ENCODE measurements around the gene ADAMTSL2.
A peak's percentile ranks its signal among the peaks of the same experiment; 100 is the strongest.

Gene ADAMTSL2

DNA sequence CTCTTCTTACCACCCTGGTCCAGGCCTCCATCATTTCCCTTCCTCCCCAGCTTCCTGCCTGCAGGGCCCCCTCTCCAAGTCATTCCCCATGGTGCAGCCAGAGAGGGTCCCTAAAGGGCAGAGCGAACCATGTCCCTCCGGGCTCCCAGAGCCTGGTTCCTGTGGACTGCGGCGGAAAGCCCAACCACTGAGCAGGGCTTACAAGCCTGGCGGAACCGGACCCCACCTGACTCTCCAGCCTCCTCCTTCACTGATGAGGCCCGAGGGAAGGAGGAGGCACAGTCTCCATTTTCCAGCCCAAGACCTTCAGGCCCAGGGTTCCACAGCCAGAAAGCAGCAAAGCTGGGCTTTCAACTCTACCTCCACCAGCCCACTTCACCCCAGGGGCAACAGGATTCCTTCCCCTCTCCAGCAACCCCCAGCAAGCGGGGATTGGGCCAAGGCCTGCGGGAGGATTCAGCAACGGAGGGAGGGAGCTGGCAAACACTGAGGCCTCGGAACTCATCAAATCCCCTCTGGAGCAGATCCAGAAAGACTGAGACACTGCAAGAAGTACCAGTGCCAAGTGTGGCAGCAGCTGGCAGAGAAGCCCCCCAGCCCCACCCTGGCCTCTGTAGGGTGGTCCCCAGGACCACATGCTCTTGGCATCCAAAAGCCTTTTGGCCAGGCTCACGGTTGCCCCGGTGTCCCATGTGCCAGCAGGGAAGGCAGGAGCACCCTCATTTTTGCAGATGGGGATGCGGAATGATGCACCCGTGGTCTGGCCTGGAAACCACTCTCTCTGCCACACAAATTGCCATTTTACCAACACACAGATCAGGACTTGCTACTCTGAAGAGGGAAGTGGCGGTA is 71.6 kb downstream of the ADAMTSL2 start:
- peak; percentile 36 for DNase-seq (ENCODE audit: low read depth, low spot score)

DNA sequence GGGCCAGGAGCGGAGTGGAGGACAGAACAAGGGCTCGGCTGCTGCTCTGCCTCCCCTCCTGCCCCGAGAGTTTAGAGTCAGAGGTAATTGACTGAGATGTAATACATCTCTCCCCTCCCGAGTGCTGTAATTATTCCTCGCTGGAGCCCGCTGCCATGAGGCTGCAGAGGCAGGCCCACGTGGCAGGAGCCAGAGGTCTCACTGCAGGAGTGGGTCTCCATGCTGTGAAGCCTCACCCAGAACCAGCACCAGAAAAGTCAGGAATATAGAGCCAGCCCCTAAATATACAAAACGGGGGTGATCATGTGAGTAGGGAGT is 72.2 kb downstream of the ADAMTSL2 start:
- DNase-seq (ENCODE audit: low read depth, low spot score) = no peak

GRCh38 chr9:133607381-133607780 is 72.9 kb downstream of the ADAMTSL2 start:
- no peak for DNase-seq (ENCODE audit: low read depth, low spot score)

DNA sequence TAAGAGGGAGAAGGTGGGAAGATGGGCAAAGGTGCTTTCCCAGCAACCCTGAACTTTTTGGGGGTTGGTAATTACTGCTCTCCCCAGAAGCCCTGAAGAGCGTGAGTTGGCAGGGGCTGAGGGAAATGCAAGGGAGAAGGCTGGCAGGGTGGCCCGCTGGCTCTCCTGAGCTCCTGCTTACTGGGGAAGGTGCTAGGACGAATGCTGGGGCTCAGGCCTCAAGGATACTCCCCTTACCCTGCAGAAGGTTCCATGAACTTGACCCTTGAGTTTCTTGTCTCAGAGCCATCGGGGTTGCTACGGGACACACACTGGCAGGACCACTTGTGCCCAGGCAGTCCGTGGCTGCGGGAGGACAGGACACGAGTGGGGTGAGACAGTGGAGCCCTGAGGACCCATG is 73.5 kb downstream of the ADAMTSL2 start:
- no peak for DNase-seq (ENCODE audit: low read depth, low spot score)

GRCh38 chr9:133608382-133608781 is 73.9 kb downstream of the ADAMTSL2 start:
- no peak for DNase-seq (ENCODE audit: low read depth, low spot score)

GRCh38 chr9:133608889-133609288 is 74.4 kb downstream of the ADAMTSL2 start:
- no peak for DNase-seq (ENCODE audit: low read depth, low spot score)

- peak; percentile 61 for DNase-seq (ENCODE audit: low read depth, low spot score)
Observed at GRCh38 chr9:133609311-133610098, 75.0 kb downstream of the ADAMTSL2 start, which contains the start of gene FAM163B. FAM163B (minus strand) TSS chr9:133609389; CDS start chr9:133580223, 29,166 bp downstream.

GRCh38 chr9:133610845-133611244 is 76.3 kb downstream of the ADAMTSL2 start:
- DNase-seq (ENCODE audit: low read depth, low spot score) = no peak

GRCh38 chr9:133612051-133612450 is 77.5 kb downstream of the ADAMTSL2 start:
- no peak for DNase-seq (ENCODE audit: low read depth, low spot score)

DNA sequence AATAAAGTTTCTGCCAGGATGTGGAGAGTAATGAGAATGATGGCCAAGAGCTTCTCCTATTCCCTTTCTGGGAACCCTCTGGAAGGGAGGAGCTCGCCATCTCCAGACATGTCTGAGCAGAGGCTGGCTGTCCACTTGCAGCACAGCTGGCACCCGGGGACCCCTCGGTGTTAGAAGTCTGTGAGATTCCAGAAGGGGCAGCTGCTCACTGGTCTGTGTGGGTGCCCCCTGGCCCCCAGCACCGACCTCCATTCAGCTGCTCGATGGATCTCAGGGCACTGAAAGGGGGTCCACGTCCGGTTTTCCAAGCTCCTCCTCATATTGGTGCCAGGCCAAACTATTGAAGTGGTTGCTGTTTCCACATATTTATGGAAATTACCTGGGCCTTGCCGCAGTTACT is 78.3 kb downstream of the ADAMTSL2 start:
- DNase-seq (ENCODE audit: low read depth, low spot score) = no peak

- DNase-seq (ENCODE audit: low read depth, low spot score) = no peak
Observed at GRCh38 chr9:133613432-133613831, 78.9 kb downstream of the ADAMTSL2 start.

GRCh38 chr9:133614056-133614455 is 79.6 kb downstream of the ADAMTSL2 start:
- DNase-seq (ENCODE audit: low read depth, low spot score) = no peak

GRCh38 chr9:133614678-133615077 is 80.2 kb downstream of the ADAMTSL2 start:
- no peak for DNase-seq (ENCODE audit: low read depth, low spot score)

- no peak for DNase-seq (ENCODE audit: low read depth, low spot score)
Observed at GRCh38 chr9:133615186-133615585, 80.7 kb downstream of the ADAMTSL2 start.

- no peak for DNase-seq (ENCODE audit: low read depth, low spot score)
Observed at GRCh38 chr9:133615606-133616188, 81.2 kb downstream of the ADAMTSL2 start.

DNA sequence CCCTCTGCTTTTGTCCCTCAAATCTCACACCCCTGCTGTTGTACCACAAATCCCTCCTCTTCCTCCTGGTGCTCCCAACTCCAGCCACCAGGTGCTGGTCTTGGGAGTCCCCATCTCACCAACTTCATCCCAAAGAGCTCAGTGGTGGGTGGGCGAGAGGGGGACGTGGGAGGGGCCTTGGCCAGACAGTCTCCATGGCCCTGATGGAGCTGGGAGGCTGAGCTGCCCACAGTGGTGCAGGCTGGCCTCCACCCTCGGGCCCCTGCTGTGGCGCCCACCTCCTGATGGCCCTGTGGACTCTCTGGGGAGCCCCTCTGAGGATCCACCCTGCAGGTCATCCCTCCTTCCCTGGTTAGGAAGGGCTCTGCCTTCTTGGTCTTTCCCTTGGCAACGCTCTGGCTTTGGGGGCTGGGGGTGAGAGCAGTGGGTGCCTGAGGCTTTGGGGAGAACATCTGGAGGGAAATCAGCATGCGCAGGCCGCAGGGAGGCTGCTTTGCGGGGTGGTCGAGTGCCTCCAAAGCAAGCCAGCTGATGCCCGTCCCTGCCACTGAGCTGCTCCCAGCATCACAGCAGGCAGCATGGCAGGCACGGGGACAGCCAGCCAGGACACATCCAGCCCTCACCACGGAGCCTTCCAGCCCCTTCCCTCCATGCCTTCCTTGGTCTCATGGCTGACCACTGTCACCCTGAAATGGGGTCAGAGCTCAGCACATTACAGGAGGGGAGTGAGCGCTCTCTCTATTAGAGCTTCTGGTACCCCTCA is 82.3 kb downstream of the ADAMTSL2 start:
- no peak for DNase-seq (ENCODE audit: low read depth, low spot score)

DNA sequence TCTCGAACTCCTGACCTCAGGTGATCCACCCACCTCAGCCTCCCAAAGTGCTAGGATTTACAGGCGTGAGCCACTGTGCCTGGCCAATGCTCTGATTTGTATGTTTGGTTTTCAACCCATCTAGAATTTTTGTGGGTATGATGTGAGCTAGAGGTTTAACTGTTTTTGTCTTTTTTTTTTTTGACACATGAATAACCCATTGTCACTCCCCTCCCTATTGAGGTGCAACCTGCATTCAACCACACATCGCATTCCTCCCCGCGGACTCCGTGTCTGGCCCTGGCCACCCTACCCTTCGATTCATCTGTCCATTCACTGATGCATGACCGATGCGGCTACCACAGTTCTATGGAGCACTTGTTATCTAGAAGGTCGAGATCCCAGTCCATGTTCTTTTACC is 84.2 kb downstream of the ADAMTSL2 start:
- no peak for DNase-seq (ENCODE audit: low read depth, low spot score)

- DNase-seq (ENCODE audit: low read depth, low spot score) = no peak
Observed at GRCh38 chr9:133619791-133620190, 85.3 kb downstream of the ADAMTSL2 start.

DNA sequence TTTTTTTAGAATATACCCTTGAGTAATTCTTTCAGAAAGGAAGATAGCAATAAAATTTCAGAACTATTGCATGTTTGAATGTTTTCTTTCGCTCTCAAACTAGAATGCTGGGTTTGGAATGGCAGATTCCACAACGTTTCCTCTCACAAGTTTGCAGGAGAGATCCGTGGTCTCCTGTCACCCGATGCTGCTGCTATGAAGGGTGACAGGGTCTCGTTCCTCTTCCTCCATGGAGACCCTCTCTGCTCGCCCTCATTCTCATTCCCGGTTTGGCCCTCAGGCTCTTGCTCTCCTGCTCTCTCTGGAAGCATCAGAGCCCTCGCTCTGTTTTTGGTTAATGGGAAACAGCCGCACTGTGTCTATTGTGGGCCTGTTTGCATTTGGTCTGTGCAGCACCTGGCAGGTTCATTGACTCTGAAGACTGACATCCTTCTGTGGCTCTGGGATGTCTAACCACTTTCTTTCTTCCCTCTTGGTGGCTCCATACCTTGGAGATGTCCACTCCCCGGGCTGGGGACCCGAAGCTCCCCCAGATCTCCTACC is 87.3 kb downstream of the ADAMTSL2 start:
- no peak for DNase-seq (ENCODE audit: low read depth, low spot score)

- no peak for DNase-seq (ENCODE audit: low read depth, low spot score)
Observed at GRCh38 chr9:133622555-133622954, 88.1 kb downstream of the ADAMTSL2 start.
